Measurements from ENCODE around the gene DNAH6. TPM values are rescaled to one million over a fixed set of nuclear protein-coding genes. Genes with fewer than 3 reads are reported as not detected.

The DNAH6 gene
- total and polyA plus RNA-seq, 2 of the 8 experiments (the other 6 are each of a cell fraction or from before 2014, with no cell fraction given) = 0.06 to 0.43 TPM

DNA sequence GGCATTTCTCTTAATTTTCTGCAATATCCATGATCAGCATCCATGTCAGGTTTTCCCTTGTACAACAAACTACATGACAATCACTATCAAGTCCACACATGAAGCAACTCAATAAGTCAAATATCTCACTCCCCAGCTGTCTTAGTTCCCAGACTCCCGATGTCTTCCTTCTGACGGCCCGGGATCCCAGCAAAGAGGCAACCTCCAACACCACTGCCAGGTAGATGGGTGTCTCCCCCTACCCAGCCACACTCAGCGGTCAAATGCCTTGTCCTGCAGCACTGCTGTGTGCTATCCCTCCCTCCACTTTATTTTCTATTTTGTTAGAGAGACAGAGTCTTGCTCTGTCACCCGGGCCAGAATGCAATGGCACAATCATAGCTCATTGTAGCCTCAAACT is 341.3 kb downstream of the DNAH6 start (continued):
- TF ChIP-seq CHD7 (IDR thresholded peaks at IDR 0.05; ENCODE audit: insufficient replicate concordance, low read length) (no peak), CHD1 (IDR thresholded peaks at IDR 0.05; ENCODE audit: low read depth, low read length) (no peak), EZH2 (IDR thresholded peaks at IDR 0.05; ENCODE audit: low read depth, low read length, severe bottlenecking) (no peak), MAFK (IDR thresholded peaks at IDR 0.05; ENCODE audit: low read depth, low read length) (no peak), SUZ12 (IDR thresholded peaks at IDR 0.05; ENCODE audit: low read length) (no peak), KDM4A (IDR thresholded peaks at IDR 0.05; ENCODE audit: low read depth, low read length, severe bottlenecking) (no peak), CEBPB (IDR thresholded peaks at IDR 0.05; ENCODE audit: low read depth, low read length) (no peak), SP1 (IDR thresholded peaks at IDR 0.05; ENCODE audit: low read depth, low read length) (no peak), SP2 (IDR thresholded peaks at IDR 0.05; ENCODE audit: low read length) (no peak), SRF (IDR thresholded peaks at IDR 0.05; ENCODE audit: low read depth, low read length) (no peak), SIRT6 (IDR thresholded peaks at IDR 0.05; ENCODE audit: low read length) (no peak)
- TF ChIP-seq, protein P1, sequence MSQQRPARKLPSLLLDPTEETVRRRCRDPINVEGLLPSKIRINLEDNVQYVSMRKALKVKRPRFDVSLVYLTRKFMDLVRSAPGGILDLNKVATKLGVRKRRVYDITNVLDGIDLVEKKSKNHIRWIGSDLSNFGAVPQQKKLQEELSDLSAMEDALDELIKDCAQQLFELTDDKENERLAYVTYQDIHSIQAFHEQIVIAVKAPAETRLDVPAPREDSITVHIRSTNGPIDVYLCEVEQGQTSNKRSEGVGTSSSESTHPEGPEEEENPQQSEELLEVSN (IDR thresholded peaks at IDR 0.05) = no peak
